ENCODE results near the gene GPR37L1. TPM values are rescaled to one million over a fixed set of nuclear protein-coding genes. Genes with fewer than 3 reads are reported as not detected.

GPR37L1 gene
- total RNA-seq, 4 donors from 2014 or later: 0.16 TPM; not detected in 3

GRCh38 chr1:202130816-202131522, 8.3 kb downstream of the GPR37L1 start:
- TF ChIP-seq CTCF (IDR thresholded peaks at IDR 0.05; ENCODE audit: low read depth): no peak

GRCh38 chr1:202131956-202132821, 9.5 kb downstream of the GPR37L1 start:
- TF ChIP-seq CTCF (IDR thresholded peaks at IDR 0.05; ENCODE audit: low read depth): no peak

GRCh38 chr1:202133001-202133400, 10.3 kb downstream of the GPR37L1 start:
- no peak for TF ChIP-seq CTCF (IDR thresholded peaks at IDR 0.05; ENCODE audit: low read depth)

GRCh38 chr1:202133496-202133895, 10.8 kb downstream of the GPR37L1 start:
- TF ChIP-seq CTCF (IDR thresholded peaks at IDR 0.05; ENCODE audit: low read depth): no peak

- TF ChIP-seq CTCF (IDR thresholded peaks at IDR 0.05; ENCODE audit: low read depth): no peak
Observed at GRCh38 chr1:202133989-202134388, 11.3 kb downstream of the GPR37L1 start.

- no peak for TF ChIP-seq CTCF (IDR thresholded peaks at IDR 0.05; ENCODE audit: low read depth)
Observed at GRCh38 chr1:202134645-202135172, 12.0 kb downstream of the GPR37L1 start.

GRCh38 chr1:202135221-202135721, 12.6 kb downstream of the GPR37L1 start:
- TF ChIP-seq CTCF (IDR thresholded peaks at IDR 0.05; ENCODE audit: low read depth): no peak
